ENCODE results near the gene IQCH. TPM values are rescaled to one million over a fixed set of nuclear protein-coding genes. Genes with fewer than 3 reads are reported as not detected.

Gene IQCH
- polyA plus RNA-seq, 3 donors, result 0.03 TPM; not detected in 2

- no peak overlapping the region for H3K4me2 ChIP-seq (replicated peaks; ENCODE audit: extremely low read depth, low read length, poor library complexity, severe bottlenecking)
- H2AFZ ChIP-seq (ENCODE audit: insufficient read depth, low read depth, low read length, poor library complexity, severe bottlenecking), result no peak overlapping the region
- peaks cover 6 to 26% (median 21%) of the 10 kb centered on the region in 7 donors for H3K9me3 Mint-ChIP-seq
- H3K36me3 Mint-ChIP-seq, result no peaks in the 10 kb centered on the region
- H3K79me2 ChIP-seq (ENCODE audit: insufficient read depth, low read length), result no peaks in the 10 kb centered on the region
- H3K9ac ChIP-seq (ENCODE audit: insufficient read depth, low read length, poor library complexity, severe bottlenecking), result no peak overlapping the region
- intact Hi-C loops (cut with micrococcal nuclease), result no loop called here
- no peak overlapping the region for H3K4me3 Mint-ChIP-seq
- H3K27ac ChIP-seq (ENCODE audit: low read depth in 1 of 2, low read length in 2 of 2), result no peak overlapping the region
- H3K27ac Mint-ChIP-seq, result no peak overlapping the region
- H3K27me3 ChIP-seq (ENCODE audit: control insufficient read depth in 2 of 2, insufficient read depth in 2 of 2, low read length in 2 of 2), result no peaks in the 10 kb centered on the region
- no peak for DNase-seq
- H3K27me3 Mint-ChIP-seq (ENCODE audit: low read depth in 3 of 3), result no peaks in the 10 kb centered on the region
- H3K9me3 ChIP-seq (replicated peaks in 1 of 2; ENCODE audit: control insufficient read depth in 1 of 2, insufficient read depth in 1 of 2, low read length in 2 of 2), result peaks cover 5 to 7% of the 10 kb centered on the region in 2 donors
- no peaks in the 10 kb centered on the region for H3K4me1 ChIP-seq (ENCODE audit: control insufficient read depth in 1 of 2, insufficient read depth in 2 of 2, low read length in 2 of 2)
- no peaks in the 10 kb centered on the region for H4K20me1 ChIP-seq (ENCODE audit: insufficient read depth, low read length)
- H3K4me3 ChIP-seq (replicated peaks in 1 of 3; ENCODE audit: low read depth in 2 of 3, low read length in 3 of 3), result no peak overlapping the region
- no peak for TF ChIP-seq CTCF (IDR thresholded peaks at IDR 0.05)
- H3K36me3 ChIP-seq (replicated peaks in 1 of 2; ENCODE audit: control insufficient read depth in 1 of 2, insufficient read depth in 2 of 2, low read length in 2 of 2), result no peaks in the 10 kb centered on the region
- H3K4me1 Mint-ChIP-seq, result no peaks in the 10 kb centered on the region
Measured at GRCh38 chr15:67349634-67350033, 95.0 kb downstream of the IQCH start.

- no peaks in the 10 kb centered on the region for H3K36me3 Mint-ChIP-seq
- H3K4me3 Mint-ChIP-seq, result no peak overlapping the region
- peaks cover 6 to 24% (median 19%) of the 10 kb centered on the region in 7 donors for H3K9me3 Mint-ChIP-seq
- intact Hi-C loops (cut with micrococcal nuclease), result no loop called here
- Histone ChIP-seq H2AFZ (ENCODE audit: insufficient read depth, low read depth, low read length, poor library complexity, severe bottlenecking) (no peak overlapping the region), H3K9ac (ENCODE audit: insufficient read depth, low read length, poor library complexity, severe bottlenecking) (no peak overlapping the region), H4K20me1 (ENCODE audit: insufficient read depth, low read length) (no peaks in the 10 kb centered on the region), H3K36me3 (replicated peaks in 1 of 2; ENCODE audit: control insufficient read depth in 1 of 2, insufficient read depth in 2 of 2, low read length in 2 of 2) (no peaks in the 10 kb centered on the region), H3K27ac (ENCODE audit: low read depth in 1 of 2, low read length in 2 of 2) (no peak overlapping the region), H3K9me3 (replicated peaks in 1 of 2; ENCODE audit: control insufficient read depth in 1 of 2, insufficient read depth in 1 of 2, low read length in 2 of 2) (peaks cover 5 to 7% of the 10 kb centered on the region in 2 donors), H3K79me2 (ENCODE audit: insufficient read depth, low read length) (no peaks in the 10 kb centered on the region), H3K4me3 (replicated peaks in 1 of 3; ENCODE audit: low read depth in 2 of 3, low read length in 3 of 3) (no peak overlapping the region), H3K4me1 (ENCODE audit: control insufficient read depth in 1 of 2, insufficient read depth in 2 of 2, low read length in 2 of 2) (no peaks in the 10 kb centered on the region), H3K4me2 (replicated peaks; ENCODE audit: extremely low read depth, low read length, poor library complexity, severe bottlenecking) (no peak overlapping the region), H3K27me3 (ENCODE audit: control insufficient read depth in 2 of 2, insufficient read depth in 2 of 2, low read length in 2 of 2) (no peaks in the 10 kb centered on the region)
- H3K27ac Mint-ChIP-seq, result no peak overlapping the region
- no peak for DNase-seq
- WGBS (ENCODE audit: insufficient coverage), result no CpG with 5 or more reads among the region's 1 CpG
- no peak for TF ChIP-seq CTCF (IDR thresholded peaks at IDR 0.05)
- no peaks in the 10 kb centered on the region for H3K27me3 Mint-ChIP-seq (ENCODE audit: low read depth in 3 of 3)
- H3K4me1 Mint-ChIP-seq, result no peaks in the 10 kb centered on the region
Measured at GRCh38 chr15:67350042-67350441, 95.5 kb downstream of the IQCH start.
